NB4 (cell line): ENCODE results near the gene NAA35.

Source experiments
- DNase-seq: peaks from one replicate; pipeline ENCODE4 v3.0.0; 2010; ENCODE audit warnings: low read depth
- H3K4me3 ChIP-seq: one replicate; pipeline ENCODE4 v1.5.1; 2011; ENCODE audit warnings: mild to moderate bottlenecking, low read depth, low read length, moderate library complexity
- CTCF ChIP-seq: IDR thresholded peaks from one replicate; pipeline ENCODE4 v1.5.1; 2012; ENCODE audit warnings: low read depth, low read length
- MAX ChIP-seq: IDR thresholded peaks from 2 replicates; pipeline ENCODE4 v1.6.1; 2011; ENCODE audit warnings: low read depth, low read length
- MYC ChIP-seq: IDR thresholded peaks from 2 replicates; pipeline ENCODE4 v1.6.1; 2011; ENCODE audit warnings: low read depth, low read length
- POLR2A ChIP-seq: IDR thresholded peaks from 2 replicates; pipeline ENCODE4 v1.6.1; 2011; ENCODE audit warnings: mild to moderate bottlenecking; ENCODE audit not compliant: insufficient read length; ENCODE audit errors: extremely low read depth

Gene NAA35

GRCh38 chr9:86064220-86064619 lies 123.3 kb downstream of the NAA35 start:
- no peak overlapping the region for H3K4me3 ChIP-seq
- TF ChIP-seq POLR2A (no peak), MAX (no peak), CTCF (no peak), MYC (no peak)
- DNase-seq: no peak

- no peak for TF ChIP-seq CTCF
- no peak for TF ChIP-seq MYC
- TF ChIP-seq MAX: peak; percentile 53
- DNase-seq: peak; percentile 89
- no peak overlapping the region for H3K4me3 ChIP-seq
These were observed 128.4 kb downstream of the NAA35 start for GRCh38 chr9:86069206-86069869.
